DMS53 (cell line): ENCODE results near the gene PRR7.

Source experiments
- DNase-seq: peaks from one replicate; lab custom pipeline; 2025; lab: John Stamatoyannopoulos, UW

PRR7 gene

DNA sequence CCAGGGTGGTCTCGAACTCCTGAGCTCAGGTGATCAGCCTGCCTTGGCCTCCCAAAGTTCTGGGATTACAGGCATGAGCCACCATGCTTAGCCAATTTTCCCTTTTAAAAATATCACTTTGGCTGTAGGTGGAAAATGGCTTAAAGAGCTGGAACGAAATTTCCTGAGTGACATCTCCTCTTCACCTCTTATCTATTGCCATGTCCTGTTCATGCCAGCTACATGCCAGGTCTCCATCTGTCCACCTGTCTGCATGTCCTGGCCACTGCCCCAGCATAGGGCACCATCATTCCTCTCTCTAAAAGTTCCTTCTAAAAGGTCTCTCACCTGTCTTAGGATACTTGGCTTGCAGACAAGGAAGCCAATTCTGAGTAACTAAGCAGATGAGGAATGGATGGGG is 22.9 kb upstream of the PRR7 start:
- no peak for DNase-seq

DNA sequence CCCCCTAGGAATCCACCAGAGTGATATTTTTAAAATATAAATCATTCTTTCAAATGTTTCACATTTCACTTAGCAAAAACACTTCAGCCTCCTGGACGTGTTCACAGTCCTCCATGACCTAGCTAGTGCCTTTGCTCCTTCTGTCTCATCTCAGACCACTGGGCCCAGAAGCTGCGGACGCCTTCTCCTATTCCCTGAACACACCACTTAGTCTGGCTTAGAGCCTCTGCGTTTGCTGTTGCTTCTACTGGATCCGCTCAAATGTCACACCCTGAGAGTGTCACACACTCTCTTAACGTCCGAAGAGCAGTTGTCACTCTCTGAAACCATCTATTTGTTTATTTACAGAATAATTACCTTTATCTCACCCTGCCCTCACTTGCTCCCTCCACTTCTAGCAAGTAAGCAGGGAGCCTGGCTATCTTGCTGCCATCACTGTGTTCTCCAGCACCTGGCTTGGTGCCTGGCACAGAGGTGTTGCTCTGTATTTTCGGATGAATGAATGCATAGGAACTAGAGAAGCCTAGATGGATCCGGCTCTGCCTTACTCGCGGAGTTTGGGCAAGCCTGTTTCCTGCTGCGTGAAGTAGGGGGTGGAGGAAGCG is 21.3 kb upstream of the PRR7 start:
- DNase-seq, result no peak

DNA sequence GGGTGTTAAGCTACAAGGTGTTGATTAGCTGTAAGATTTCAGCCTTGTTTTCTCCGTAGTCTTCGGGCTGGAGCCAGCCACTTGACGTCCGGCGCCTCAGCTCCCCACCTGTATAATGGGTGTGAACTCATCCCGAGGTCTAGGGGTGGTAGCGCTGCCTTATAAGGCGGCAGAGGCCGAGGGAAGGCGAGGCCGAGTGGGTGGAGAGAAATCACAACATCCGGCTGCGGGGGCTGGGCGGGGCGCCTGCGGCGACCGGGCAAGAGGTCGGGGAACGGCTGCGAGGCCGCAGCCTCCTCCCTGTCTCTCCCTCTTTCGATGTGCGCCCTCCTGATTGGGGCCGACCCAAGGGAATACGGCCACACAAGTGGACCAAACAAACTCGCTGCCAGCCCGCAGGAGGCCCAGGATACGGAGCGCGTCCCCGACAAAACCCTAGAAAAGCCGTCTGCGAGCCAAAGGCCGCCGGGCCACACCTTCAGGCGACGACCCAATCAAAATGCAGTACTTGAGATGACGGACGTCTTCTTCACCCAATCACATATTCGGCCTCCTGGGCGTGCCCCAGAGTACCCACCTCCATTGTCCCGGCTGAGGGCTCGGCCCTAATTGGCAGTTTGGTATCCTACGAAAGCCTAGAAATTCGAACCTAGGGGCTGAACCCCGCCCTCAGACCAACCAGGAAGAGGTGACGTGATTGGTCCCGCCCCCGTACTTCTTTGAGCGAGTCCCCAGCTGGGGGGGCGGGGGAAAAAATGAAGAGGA is 20.6 kb upstream of the PRR7 start:
- DNase-seq, result peak; percentile 100

DNA sequence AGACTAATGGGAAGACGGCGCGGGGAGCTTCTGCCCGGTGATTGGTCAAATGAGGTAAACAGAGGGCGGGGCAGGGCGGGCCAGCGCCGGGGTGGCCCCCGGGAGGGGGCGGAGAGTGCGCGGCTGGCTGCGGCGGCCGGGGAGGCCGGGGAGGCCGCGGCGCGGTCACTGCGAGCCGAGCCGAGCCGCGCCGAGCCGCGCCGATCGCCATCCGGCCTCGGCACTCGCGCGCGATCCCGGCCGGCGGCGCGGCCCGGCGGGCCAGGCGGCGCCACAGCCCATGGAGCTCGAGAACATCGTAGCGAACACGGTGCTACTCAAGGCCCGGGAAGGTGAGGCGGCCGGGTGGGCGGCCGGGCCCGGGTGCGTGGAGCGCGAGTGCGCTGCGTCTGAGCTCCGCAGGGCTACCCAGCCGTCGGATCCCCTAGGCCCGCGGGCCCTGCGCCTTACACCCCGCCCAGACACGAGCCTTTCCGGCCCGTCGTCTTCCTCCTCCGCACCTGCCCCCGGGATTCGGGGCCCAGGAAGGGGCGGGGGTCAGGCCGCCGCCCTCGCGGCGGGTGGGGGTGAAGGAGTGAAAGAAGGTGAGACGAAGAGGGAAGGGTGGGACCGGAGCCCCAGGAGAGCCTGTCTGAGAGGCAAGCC is 19.9 kb upstream of the PRR7 start, which contains the start of gene GRK6:
GRK6 (plus strand) TSS at position 111 of the 645 bp plus-strand sequence; CDS start at position 281, 170 bp downstream.
- peak; percentile 82 for DNase-seq

DNA sequence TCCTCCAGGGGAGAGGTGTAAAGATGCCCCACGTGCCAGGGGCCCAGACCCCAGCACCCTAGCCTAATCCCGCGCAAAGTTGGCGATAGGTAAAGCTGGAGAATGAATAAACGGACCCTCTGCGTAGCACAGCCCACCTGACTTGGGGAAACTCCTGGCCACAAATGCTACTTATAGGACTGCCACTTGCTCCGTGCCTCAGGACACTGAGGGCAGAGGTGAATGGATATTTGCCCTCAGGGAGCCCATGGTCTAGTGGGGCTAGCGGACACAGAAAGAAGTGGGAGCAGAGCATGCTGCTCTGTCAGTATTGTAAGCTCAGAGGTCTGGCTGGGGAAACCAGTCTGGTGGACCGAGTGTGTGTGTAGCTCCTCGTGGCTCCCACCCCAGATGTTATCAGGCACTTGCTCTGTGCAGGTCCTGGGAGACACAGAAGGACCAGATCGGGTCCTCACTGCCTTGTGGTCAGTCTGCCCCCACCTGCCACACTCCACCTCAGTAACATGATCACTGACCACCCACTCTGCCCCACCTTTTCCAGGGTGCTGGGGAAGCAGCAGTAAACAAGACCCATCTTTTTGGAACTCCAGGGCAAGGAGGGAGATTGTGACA is 19.3 kb upstream of the PRR7 start:
- DNase-seq, result peak; percentile 65

DNA sequence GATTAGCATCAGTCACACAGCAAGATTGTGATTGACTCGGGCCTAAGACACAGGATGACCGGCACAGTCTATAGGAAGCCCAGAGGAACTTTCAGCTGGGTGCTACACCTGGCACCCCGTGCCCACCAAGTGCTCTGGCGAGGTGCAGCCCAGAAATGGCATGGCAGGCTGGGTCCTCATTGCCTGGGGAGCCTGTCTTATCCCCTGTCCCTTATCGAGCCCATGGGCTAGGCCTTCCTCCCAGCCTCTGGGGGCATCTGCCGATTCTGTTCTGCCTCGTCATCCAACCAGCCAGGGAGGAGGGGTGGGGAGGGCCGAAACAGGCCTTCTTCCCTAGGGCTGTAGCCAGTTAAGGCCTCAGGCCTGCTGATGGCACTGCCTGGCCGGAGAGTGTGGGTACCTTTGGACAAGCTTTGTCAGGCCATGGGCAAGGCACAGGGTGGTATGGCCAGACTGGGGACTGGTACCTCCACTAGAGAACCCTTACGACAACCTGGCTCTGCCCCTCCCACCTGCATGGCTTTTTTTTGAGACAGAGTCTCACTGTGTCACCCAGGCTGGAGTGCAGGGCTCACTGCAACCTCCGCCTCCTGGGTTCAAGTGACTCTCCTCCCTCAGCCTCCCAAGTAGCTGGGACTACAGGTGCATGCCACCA is 18.6 kb upstream of the PRR7 start:
- no peak for DNase-seq

DNA sequence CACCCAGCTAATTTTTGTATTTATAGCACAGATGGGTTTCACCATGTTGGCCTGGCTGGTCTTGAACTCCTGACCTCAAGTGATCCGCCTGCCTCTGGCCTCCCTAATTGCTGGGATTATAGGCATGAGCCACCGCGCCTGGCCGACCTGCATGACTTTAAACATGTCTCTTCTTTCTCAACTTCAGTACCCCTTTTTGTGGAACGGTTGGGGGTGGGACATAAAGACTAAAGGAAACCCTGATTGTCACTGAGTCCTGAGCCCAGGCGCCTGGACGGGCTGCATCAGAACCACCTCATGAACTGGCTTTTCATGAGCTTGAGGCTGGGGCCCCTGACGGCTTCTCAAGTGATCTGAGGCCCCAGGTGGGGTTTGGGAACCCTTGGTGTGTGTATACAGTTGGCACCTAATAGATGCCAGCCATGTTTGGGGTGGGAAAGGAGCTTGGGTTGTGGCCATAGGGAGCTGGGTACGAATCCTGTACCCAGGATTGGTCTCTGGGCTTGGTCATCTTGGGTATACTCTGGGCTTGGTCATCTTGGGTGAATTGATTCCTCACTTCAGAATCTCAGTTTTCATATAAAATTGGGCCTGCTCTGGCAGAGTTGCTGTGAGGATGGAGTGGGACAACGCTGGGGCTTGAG is 17.9 kb upstream of the PRR7 start:
- DNase-seq, result no peak

DNA sequence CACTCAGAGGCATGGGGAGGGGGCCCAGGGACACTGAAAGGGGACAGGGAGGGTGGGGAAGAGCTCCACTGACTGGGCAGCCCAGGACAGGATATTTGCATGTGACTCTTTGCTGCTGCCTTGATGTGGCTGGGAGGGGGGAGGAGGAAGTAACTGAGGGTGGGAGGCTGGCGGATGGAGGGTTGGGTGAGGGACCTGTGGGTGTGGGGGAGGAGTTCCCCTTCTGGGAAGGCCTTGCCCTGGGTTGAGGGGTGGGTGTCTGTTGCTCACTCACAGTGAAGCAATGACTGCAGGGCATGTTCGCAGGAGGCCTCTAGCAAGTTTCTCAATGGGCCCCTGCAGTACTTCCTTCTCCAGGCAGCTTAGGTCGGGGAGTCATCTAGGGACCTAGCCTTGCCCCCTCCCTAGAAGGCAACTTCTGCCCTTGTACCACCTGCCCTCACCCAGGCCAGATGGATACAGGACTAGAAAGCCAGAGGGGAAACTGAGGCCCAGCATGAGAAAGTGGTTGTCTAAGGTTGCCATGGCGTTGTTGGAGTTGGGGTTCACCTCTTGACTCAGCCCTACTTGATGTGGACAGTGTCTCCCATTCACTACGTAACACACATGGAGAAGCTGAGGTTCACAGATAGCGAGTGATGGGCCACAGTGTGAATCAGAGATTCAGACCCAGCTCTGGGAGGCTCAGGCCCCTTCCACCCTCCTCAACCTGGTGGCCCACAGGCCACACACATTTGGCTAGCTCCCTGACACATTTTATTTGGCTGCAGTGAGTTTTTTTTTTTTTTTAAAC is 17.2 kb upstream of the PRR7 start:
- no peak for DNase-seq

DNA sequence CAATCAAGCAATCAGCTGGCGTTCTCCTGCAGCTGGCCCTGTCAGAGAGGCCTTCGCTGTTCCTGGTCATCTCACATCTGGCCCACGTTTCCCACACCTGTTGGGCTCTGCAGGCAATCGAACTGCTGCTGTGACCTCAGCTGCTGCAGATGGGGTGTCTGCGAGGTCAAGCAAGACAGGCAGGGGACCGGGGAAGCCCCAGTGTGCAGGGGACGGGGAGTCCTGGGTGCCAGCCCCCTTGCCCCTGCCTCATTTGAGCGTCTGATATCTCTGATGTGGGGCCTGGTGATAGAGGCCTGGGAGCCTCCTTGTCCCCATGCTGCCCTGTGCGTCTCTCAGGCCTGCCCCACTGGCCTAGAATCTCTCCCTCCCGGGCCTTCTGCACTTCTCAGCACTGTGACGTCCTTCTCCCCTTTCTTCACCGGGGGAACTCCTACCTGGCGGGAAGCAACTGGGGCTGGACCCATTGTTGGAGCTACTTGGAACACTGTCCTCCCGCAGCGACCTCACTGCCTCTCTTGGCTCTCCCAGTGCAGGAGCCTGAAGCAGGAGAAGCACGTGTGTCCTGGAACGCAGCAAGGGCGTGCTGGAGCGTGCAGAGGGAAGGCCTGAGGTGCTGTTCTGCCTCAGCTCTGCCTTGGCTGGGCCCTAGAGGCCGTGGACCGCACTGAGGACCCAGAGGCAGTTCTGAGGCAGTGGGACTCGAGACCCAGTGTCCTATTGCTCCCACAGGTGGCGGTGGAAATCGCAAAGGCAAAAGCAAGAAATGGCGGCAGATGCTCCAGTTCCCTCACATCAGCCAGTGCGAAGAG is 16.3 kb upstream of the PRR7 start:
- DNase-seq, result no peak

DNA sequence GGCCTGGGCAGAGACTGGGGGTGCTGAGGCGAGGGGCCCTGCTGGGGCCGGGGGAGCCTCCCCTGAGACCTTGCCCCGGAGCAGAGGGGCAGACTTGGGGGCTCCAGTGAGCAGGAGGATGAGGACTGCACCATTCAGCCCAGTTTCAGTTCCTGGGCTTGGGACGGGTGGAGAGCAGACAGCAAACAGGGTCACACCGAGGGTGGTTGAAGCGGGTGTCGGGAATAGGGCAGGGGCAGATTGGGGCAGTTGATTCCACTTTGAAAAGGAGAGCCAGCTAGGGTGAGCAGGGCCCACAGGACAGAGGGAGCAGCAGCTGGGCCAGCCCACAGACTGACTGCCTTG is 15.7 kb upstream of the PRR7 start:
- no peak for DNase-seq

DNA sequence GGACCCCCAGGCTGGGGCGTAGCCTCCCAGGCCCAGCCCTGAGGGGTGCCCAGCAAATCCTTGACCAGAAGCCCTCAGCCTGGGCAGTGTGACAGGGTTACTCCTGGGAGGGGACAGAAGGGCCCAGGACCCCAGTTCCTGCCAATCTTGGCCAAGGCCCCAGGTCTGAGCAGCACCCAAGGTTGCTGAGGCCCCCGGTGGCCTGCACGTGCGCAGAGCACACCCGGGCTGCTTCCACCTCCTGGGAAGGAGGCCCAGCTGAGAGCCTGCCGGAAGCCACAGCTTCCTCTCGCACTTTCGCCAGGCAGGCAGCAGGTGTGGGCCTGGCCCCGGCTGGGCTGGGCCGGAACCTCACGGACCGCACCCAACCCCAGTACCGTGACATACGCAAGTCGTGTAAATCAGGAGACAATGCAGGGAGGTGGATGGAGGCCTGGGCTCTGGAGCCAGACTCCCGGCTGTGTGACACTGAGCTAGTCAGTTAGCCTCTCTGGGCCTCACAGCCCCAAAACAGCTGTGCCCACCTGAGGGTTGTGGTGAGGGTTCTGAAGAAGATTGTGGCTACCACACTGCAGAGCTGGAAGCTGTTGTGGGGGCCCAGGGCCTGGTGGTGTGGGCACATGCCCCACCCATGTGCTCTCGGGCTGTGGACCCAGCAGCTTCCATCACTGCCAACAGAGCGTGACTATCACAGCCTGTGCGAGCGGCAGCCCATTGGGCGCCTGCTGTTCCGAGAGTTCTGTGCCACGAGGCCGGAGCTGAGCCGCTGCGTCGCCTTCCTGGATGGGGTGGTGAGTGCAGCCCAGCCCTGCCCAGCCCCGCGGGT is 15.1 kb upstream of the PRR7 start:
- DNase-seq, result no peak

DNA sequence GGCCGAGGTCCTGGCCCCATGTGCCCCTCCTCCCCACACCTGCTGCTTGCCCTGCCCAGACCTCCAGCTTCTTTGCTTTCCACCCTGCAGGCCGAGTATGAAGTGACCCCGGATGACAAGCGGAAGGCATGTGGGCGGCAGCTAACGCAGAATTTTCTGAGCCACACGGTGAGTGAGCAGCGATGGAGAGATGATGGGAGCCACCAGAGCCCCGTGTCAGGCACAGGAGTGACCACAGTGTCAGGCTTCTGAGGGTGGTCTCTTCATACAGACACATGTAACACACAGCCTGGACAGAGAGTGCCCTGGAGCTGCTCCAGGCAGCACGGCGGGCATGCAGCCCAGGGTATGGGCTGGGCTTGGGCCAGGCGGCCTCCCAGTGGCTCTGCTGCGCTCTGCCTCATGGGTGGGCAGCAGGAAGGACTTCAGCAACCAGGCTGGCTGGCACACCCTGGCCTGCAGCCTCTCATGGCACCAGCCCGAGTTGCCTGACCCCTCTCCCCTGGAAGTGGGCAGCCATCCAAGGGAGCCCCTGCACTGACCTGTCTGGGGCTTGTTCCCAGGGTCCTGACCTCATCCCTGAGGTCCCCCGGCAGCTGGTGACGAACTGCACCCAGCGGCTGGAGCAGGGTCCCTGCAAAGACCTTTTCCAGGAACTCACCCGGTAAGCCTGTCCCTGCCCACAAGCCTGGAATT is 14.3 kb upstream of the PRR7 start:
- no peak for DNase-seq

DNA sequence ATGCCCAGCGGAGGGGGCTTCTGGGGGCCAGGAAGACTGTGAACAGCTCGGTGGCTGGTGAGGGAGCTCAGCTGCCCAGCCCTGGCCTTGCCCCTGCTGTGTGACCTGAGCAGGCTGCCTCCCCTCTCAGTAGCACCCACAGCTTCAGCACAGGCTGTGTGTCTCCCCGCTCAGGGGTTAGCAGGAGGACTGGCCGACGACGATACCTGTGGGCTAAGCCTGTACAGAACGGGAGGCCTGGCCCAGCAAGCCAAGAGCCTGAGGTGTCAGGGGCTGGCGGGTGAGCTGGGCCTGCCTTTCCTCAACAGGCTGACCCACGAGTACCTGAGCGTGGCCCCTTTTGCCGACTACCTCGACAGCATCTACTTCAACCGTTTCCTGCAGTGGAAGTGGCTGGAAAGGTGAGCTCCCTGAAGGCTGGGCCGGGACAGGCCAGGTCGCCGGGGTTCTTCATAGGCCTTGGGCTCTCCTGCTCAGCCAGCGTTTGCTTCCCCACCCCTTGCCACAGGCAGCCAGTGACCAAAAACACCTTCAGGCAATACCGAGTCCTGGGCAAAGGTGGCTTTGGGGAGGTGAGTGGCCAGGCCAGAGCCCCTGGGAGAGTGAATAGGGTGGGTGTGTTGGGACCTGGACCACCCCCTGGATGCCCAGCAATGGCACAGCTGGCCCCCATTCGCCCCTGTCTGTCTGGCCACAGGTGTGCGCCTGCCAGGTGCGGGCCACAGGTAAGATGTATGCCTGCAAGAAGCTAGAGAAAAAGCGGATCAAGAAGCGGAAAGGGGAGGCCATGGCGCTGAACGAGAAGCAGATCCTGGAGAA is 13.6 kb upstream of the PRR7 start:
- no peak for DNase-seq

DNA sequence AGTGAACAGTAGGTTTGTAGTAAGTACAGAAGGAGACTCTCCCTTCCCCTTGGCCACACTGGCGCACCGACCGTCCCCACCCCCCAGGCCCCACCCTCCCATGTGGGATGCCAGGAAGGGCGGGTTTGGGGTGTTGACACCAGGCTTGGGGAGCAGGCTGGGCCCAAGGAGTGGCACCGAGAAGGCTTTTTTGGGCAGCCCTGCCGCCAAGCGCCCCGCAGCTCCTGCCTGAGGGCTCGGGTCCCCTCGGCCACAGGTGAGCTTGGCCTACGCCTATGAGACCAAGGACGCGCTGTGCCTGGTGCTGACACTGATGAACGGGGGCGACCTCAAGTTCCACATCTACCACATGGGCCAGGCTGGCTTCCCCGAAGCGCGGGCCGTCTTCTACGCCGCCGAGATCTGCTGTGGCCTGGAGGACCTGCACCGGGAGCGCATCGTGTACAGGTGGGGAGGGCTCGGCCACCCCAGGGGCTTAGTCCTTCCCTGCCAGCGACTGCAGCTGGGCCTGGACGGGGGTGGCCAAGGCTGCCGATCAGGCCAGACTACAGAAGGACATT is 12.9 kb upstream of the PRR7 start:
- no peak for DNase-seq

DNA sequence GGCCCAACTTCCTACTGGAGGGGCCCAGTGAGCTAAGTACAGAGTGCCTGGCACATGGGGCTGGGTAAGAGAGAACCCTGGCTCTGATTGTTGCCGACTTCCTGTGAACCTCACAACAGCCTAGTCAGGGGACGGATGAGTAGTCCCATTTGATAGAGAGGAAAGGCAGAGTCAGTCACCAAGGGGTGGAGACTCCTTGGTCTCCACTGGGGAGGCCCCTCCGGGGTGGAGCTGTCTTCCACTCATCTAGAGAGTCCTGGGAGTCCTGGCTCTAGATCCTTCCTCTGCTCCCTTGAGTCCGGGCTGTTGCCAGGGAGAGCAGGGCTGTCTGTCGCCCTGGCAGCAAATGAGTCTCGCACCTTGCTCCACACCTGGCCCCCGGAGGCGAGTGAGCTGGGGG is 12.2 kb upstream of the PRR7 start:
- no peak for DNase-seq

DNA sequence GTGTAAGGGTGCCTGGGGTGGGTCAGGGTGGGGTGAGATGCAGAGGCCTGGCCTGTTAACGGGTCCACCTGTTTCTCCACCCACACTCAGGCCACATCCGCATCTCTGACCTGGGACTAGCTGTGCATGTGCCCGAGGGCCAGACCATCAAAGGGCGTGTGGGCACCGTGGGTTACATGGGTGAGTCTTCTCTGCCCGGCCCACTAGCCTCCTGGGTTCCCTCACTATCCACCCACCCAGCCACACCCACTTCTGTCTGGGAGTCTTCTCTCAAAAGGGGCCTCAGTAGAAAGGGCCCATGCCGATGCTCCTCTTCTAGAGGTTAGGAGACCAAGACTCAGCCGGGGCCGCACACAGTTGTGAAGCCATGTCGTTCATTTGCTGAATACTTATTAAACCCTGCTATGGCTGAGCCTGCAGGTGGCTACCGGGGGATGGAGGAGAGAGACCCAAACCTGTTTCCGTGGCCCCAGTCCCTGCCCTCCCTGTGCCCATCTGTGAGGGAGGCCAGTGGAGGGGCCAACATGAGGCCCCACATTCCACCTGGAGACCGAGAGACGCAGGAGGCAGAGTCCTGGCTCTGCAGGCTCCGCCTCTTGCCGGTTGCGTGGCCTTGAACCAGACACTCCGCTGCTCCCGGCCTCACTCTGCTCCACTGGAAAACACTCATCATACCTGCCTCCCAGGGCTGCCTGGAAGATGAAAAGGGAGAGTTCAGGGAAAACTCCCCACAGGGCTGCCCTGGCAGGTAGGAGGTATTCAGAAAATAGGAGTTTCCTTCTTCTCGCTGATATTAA is 11.5 kb upstream of the PRR7 start:
- DNase-seq, result no peak
